HG02852 (cell line): ENCODE results near the gene ZNF366.

Source experiments
- ATAC-seq: cut with Tn5 transposase; IDR thresholded peaks from one replicate; pipeline ENCODE4 v1.9.1; 2021; ENCODE audit warnings: mild to moderate bottlenecking, moderate library complexity; ENCODE audit not compliant: unreplicated experiment

Gene ZNF366

GRCh38 chr5:72507231-72507906 is at the start of gene ZNF366:
Gene ZNF366, minus strand, starts transcription at chr5:72507410. Its CDS starts 45,914 bp downstream, at chr5:72461496.
- no peak for ATAC-seq

- ATAC-seq, result peak; percentile 79
These were observed 49.3 kb upstream of the ZNF366 start for GRCh38 chr5:72556351-72557166.

- ATAC-seq, result no peak
These were observed 48.7 kb upstream of the ZNF366 start for GRCh38 chr5:72555871-72556270.

- no peak for ATAC-seq
These were observed 47.7 kb upstream of the ZNF366 start for GRCh38 chr5:72554897-72555296.

- ATAC-seq, result no peak
These were observed 44.9 kb upstream of the ZNF366 start for GRCh38 chr5:72552041-72552557.

GRCh38 chr5:72550595-72550994 is 43.4 kb upstream of the ZNF366 start:
- no peak for ATAC-seq

- ATAC-seq, result no peak
These were observed 36.6 kb upstream of the ZNF366 start for GRCh38 chr5:72543811-72544210.

- no peak for ATAC-seq
These were observed 36.2 kb upstream of the ZNF366 start for GRCh38 chr5:72543365-72543764.

GRCh38 chr5:72542695-72543094 is 35.5 kb upstream of the ZNF366 start:
- no peak for ATAC-seq

- ATAC-seq, result no peak
These were observed 34.5 kb upstream of the ZNF366 start for GRCh38 chr5:72541501-72542225.

- no peak for ATAC-seq
These were observed 33.7 kb upstream of the ZNF366 start for GRCh38 chr5:72540759-72541438.

GRCh38 chr5:72539726-72540125 is 32.5 kb upstream of the ZNF366 start:
- ATAC-seq, result no peak

- no peak for ATAC-seq
These were observed 31.8 kb upstream of the ZNF366 start for GRCh38 chr5:72539038-72539437.

GRCh38 chr5:72537166-72537565 is 30.0 kb upstream of the ZNF366 start:
- no peak for ATAC-seq

GRCh38 chr5:72531496-72532190 is 24.4 kb upstream of the ZNF366 start:
- ATAC-seq, result no peak

- no peak for ATAC-seq
These were observed 23.0 kb upstream of the ZNF366 start for GRCh38 chr5:72530196-72530595.

- no peak for ATAC-seq
These were observed 22.2 kb upstream of the ZNF366 start for GRCh38 chr5:72529383-72529782.

- no peak for ATAC-seq
These were observed 18.6 kb upstream of the ZNF366 start for GRCh38 chr5:72525816-72526215.

GRCh38 chr5:72523960-72524582 is 16.9 kb upstream of the ZNF366 start:
- ATAC-seq, result peak; percentile 70

- no peak for ATAC-seq
These were observed 15.4 kb upstream of the ZNF366 start for GRCh38 chr5:72522607-72523006.
